NAMALWA (cell line): ENCODE measurements around the gene DPYD.
A peak's percentile ranks its signal among the peaks of the same experiment; 100 is the strongest.
"Not testable (repeated sequence)": the region's sequence is repeated elsewhere in the genome, so short reads cannot be mapped to it uniquely, and the experiment has no call there.

Experiments
- DNase-seq: peaks from one replicate; pipeline ENCODE4 v3.0.0-alpha.2; 2015; ENCODE audit warnings: low spot score

Gene DPYD

GRCh38 chr1:97271916-97272788, 648.7 kb downstream of the DPYD start:
- DNase-seq: no peak

DNA sequence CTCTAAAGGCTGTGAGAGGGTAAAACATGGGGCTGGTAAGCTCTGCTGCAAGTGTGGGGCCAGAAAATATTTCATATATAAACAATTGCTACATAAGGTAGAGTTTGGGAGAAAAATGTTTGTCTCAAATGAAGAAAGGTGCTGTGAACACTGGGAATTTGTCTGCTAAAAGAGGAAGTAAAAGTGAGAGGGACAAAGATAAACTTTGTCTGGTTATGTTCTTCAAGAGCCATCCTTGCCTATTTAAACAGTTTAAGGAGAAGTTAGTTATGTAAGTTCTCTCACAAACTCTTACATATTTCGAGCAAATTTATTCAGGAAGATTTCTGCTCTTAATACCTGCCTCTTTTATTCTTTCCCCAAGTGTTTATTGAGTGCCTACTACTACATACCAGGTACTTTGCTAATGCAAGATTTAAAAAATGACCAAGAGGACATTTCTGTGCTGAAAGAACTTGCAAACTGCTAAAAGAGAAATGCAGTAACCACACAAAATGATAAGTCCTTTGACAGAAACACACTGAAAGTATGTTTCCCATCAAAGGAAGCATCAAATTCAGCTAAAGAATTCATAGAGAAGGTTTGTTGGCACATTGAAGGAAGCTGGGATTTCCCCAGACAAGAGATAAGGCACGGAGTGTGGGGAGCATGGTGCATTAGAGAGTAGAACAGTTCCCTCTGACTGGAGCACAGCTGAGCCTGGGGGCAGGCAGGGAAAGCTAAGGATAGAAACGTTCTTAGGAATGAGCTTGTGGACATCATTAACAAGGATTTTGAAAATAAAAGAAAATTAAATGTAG, 650.1 kb downstream of the DPYD start:
- no peak for DNase-seq

DNA sequence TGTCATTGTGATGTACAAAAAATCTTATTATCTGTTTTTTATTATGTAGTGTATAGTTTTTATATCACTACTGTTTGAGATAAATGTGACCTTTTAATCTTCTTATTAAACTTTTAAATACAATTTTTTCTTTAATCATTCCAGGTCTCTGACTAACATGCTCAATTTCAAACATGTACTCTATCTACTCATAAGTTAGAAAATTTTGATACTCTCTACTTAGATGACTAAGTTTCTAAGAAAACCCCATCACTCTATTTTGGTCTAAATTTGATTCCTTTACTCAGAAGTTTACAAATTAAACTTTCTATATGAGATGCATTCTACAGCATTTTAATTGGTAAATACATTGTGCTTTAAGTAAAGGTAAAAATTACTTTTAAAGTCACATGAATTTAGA, 655.2 kb downstream of the DPYD start:
- no peak for DNase-seq

DNA sequence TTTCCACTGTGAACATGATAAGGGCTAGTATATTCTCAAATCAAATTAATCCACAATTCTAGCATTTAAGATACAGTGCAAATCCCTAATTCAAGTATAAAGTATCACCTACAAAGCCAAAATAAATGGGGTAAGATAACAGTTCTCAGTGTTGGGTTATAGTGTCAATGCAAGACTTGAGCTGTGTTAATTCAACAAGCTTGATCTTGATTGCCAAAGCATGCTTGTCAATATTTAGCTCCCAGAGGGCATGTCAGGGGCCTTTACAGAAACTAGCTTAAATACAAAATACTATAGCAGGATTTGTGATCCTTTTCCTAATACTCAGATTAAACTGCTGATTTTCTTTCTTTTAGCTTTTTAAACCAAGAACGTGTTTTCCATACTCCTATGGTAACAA, 658.0 kb downstream of the DPYD start:
- no peak for DNase-seq

DNA sequence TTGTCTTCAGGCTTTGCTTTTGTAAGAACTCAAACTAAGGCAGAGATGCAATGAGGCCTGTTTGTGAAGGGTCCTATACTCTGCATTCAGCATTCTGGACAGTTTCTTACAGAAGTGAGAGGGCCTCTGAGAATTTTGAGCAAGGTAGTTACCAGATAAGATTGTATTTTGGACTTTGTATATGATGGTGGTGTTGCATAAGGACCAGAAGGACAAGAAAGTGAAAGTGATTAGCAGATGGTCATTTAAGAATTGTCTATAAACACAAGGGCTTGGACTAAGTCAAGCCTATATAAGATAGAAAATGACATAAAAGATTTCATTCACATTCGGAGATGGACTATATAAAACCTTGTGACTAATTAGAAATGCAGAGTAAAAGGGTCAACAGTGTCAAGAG, 662.2 kb downstream of the DPYD start:
- DNase-seq: no peak

GRCh38 chr1:97254731-97255463, 665.9 kb downstream of the DPYD start:
- DNase-seq: no peak

DNA sequence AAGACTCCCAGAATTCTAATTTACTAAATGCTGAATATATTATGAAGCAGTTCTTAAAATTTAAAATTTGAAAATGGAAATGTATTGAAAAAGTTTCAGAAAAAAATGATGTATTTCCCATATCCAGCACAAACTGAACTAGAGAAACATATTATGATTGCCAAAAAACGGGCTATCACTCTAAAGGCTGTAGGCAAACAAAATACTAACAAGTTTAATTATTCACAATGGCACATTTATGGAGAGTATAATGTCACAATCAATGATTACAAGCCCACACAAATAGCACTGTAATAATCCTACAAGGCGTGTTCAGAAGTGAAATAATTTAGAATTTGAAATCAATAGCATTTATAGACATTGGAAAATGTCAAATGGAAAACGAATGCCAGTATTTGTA, 667.9 kb downstream of the DPYD start:
- no peak for DNase-seq

GRCh38 chr1:97252076-97252475, 668.8 kb downstream of the DPYD start:
- DNase-seq: no peak

- DNase-seq: no peak
Observed at GRCh38 chr1:97247196-97247595, 673.6 kb downstream of the DPYD start.

DNA sequence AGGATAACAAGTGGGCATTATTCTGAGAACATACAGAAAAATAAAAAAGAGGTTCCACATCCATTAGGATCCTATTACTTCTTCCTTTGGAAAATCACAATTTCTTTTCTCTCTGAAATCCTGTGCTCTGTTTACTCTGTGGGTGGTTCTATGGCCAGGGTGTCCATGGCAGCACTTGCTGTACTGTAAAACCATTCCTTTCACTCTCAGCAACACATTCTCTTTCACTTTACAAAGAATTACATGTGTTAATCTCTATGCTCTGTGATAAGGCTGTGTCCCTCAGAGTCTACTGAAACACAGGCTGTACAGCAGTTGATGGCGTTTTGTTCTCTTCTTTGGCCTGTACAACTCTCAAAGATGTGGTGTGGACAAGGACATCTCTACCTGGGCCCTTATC, 675.2 kb downstream of the DPYD start:
- no peak for DNase-seq

GRCh38 chr1:97245026-97245425, 675.8 kb downstream of the DPYD start:
- DNase-seq: no peak

DNA sequence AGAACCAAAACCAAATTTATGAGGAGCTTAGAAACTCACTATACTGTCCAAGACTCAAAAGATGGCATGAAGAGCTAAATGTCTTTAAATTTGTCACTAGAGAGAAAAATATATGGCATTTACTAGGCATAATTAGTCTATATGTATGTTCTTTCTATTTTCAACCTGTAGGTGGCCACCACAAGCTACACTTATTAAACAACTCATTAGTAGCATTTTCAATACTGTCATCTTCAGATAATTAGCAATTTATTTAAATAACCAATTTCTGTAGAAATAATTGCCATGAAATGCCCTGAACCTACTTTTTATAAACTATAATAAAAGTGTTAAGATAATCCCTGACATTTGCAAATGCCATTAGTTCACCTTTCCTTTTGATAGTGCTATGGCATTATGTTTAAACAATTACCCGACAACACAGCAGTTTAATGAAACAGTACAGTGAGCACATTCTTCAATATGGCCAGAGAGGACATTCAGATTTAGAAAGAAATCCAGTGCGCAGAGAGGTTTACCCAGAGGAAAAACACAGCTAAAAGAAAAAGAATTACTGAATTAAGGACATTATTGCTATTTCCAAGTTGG, 676.8 kb downstream of the DPYD start:
- peak; percentile 53 for DNase-seq

DNA sequence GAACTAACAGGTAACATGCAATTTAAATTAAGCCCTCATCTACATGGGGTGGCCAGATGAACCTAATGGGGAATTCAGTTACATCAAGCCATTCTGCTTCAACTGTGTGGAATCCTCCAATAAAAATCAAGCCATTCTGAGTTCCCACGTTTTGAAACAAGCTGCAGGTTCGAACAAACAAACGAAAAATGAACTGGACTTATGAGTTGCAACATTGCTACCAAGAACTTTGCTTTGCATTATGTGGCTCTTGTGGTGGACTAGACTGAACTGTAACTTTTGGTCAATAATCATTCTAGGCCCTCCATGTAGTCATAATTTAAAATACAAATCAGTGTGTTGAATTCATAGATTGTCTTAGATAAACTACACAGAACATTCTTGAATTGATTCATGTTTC, 682.0 kb downstream of the DPYD start:
- DNase-seq: no peak

DNA sequence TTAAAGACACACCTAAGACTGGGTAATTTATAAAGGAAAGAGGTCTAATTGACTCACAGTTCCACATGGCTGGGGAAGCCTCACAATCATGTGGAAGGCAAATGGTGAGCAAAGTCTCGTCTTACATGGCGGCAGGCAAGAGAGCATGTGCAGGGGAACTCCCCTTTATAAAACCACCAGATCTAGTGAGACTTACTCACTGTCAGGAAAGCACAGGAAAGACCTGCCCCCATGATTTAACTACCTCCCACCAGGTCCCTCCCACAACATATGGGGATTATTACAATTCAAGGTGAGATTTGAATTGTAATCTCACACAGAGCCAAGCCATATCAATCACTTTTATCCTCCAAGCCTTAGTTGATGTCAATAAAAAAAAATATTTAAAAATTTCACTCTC, 689.5 kb downstream of the DPYD start:
- DNase-seq: not testable (repeated sequence)

- DNase-seq: no peak
Observed at GRCh38 chr1:97212671-97213070, 708.2 kb downstream of the DPYD start.

GRCh38 chr1:97210307-97210706, 710.5 kb downstream of the DPYD start:
- DNase-seq: no peak

DNA sequence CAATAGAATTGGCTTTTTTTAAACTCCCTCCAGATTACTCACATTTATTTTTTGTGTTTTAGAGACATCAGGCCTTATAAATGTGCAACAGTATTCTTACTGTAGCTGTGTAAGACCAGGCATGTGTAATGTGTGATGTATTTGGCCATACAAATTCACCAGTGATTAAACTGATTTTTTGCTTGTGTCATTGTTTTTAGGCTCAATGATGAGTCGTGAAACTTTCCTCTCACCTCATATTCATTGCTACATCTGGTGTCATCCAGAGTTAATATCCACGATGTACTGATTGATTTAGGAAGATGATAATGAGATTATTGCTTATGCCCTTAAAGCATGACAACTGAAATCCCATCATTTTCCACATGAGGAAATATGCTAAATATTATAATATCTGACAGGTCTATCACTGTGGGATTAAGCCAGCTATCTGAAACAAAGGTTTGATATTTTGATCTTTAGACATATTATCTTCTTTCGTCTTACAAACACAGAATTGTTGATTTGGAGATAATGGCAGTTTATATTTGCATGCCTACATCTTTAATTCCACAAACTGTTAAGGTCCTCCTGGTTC, 711.4 kb downstream of the DPYD start:
- DNase-seq: no peak

DNA sequence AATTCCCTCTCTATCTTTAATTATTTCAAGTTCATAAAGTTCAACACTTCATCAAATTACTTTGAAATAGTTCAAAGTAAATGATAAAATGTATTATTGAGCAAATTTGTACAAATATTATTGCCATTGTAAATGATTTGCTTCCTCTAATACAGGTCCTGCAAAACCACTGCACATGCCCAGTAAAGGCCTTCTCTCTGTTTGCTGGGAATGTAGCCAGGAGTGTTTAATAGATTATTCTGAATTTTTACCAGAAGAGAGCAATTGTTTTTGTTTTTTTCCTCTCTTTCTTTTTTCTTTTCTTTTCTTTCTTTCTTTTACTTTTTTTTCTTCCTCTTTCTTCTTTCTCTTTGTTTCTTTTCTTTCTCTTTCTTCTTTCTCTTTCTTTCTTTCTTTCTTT, 713.0 kb downstream of the DPYD start:
- DNase-seq: no peak

DNA sequence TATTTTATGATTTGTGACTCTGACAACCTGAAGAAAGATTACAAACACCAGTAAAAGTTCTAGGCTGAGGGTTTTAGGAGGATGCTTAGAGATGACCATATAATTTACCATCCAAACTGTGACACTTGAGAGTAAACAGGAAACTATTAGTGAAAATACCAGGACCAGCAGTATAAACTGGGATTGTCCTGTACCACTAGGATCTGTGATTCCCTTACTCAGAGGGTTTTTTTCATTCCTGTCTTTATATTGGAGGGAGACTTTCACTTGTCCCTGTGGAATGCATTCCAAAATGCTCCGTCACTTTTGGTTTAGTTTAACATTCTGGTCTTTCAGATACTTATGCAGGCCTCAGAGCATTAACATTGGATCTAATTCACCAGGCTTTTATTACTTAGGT, 716.4 kb downstream of the DPYD start:
- DNase-seq: no peak

GRCh38 chr1:97202481-97203380, 718.1 kb downstream of the DPYD start:
- no peak for DNase-seq

- no peak for DNase-seq
Observed at GRCh38 chr1:97201641-97202040, 719.2 kb downstream of the DPYD start.
